ENCODE data around the gene SRCIN1.

SRCIN1 gene

DNA sequence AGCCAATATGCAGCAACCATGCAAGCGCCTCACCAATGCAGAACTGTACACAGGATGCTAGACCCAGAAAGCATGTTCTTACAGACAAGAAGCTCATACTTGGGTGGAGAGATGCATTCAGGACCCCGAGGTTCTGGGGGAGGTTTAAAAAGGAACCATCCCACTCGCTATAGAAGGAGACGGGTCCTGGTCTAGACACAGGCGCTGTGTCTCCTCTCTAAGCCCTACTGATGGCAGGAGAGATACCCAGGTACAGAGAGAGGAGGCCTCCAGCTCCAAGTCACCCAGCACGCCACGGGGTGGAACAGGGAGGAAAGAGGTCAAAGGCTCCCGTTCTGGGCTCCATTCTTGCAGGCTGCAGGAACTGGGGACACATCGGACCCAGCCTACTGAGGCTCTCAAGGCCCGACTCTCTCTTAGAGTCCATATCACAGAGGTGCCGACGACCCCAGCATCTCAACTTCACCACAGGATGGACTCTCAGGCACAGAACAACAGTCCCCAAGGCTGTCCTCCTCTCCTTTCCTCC, 28.0 kb downstream of the SRCIN1 start:
- no peak for DNase-seq

DNA sequence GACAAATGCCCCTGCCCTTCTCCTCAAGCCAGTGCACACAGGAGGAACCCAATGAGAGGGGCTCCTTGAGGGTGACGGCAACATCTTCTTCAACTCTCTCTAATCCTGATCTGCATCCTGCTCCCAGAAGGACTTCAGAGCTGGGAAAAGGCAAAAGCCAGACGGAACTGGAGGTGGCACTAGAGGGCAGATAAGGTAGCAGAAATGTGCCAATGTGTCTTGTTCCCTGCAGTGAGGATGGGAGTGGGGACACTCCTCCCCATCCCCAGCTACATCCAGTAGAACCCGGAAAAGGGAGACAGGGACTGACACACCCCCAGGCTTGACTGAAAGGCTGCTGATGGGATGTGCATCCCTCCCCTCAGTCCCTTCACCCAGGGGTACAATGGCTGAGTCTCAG, 28.5 kb downstream of the SRCIN1 start:
- no peak for DNase-seq

DNA sequence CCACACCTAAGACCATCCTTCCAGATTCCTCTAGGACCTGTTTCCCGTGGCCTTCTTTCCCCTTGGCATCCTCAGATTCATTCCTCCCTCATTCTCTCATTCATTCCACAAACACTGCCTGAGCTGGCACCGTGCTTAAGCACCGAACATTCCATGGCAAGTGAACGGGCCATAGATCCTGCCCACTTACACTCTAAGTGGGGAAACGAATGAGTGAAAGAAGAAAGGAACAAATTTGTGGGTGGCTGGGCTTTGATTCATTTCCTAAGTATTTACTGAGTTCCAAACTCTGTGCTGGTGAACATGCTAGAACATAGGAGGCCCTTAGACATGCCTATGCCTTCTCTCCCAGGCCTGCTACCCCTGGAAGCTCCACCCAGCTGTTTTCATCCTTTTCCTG, 30.0 kb downstream of the SRCIN1 start:
- no peak for DNase-seq

DNA sequence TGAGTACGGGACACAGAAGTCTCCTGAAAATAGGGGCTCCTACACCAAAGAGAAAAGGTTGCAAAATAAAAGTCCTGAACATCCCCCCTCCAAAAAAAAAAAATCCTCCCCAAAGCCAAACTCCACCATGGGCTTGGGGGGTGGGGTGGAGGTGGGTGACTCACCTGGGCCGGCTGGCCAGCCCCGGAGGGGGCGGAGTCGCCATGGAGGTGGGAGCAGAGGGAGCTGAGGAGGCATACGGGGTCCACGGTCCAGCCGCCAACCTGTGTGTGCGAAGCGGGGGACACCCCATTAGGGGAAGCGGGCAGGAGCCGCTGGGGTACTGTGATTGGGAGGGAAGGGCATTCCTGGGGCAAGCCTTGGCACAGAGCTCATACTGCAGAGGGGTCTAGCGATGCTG, 31.0 kb downstream of the SRCIN1 start:
- DNase-seq: no peak

DNA sequence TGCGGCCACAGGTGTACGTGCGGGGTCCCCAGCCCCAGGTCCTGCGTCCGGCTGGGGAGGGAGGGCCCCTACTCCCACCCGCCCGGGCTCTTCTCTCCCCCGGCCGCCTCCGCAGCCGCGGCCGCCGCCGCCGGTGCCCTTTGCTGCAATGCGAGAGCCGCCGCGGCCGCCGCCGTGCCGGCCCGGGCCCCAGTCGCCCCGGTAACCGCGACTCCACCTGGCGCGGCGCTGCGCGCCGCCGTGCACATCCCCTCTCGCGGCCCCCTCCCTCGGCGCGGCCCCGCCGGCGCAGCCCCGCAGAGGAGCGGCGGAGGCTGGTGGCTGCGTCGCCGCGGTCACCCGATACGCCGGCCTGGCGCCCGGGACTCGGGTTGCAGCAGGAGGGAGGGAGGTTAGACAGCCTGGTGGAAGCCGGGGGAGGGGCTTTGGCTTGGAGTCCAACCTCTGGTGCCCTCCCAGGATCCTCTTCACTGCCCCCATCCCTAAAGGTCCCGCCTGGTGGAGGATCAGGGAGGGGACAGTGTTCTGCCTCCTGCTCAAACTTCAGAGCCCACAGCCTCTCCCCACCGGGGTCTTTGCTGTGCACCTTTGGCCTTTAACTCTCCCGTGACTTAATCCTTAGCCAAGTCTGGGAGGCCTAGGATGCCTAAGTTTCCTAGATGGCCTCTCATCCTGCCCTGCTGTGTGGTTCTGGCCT, 32.9 kb downstream of the SRCIN1 start:
- DNase-seq: no peak

DNA sequence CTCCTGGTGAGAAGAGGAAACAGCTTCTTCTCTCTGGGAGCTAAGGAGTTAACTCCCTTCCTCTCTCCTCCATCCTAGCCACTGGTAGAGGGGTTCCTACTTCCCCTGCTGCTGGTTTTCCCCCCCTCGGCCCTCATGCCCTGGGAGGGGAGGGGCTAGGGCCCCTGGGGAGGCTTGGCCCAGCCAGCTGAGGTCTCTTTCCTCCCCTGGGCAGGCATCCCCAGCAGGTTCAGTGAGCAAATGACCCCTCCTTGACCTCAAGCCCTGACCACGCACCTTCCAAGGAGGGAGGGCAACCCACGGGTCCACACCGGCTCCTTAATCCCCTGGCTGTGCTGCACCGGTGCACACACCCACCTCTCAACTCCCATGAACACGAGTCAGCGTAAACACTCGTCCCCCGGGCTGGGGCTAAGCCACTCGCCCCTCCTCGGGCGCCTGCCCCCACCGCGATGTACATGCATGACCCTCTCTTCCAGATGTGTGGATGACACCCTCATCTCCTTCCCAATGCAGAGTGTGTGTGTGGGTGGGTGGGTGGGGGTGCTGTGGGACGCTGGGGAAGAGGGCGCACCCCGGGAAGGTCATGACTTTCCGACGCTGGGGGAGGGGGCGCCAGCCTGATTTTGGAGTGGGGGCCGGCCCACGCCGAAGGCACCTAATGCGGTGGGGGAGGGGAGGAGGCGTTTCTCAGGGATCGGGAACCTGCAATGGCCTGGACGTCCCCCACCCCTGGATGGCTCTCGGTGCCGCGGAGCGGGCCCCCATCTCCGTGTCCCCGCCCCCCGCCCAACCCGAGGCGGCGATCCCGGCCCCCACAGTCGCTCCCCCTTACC, 33.7 kb downstream of the SRCIN1 start:
- no peak for DNase-seq

DNA sequence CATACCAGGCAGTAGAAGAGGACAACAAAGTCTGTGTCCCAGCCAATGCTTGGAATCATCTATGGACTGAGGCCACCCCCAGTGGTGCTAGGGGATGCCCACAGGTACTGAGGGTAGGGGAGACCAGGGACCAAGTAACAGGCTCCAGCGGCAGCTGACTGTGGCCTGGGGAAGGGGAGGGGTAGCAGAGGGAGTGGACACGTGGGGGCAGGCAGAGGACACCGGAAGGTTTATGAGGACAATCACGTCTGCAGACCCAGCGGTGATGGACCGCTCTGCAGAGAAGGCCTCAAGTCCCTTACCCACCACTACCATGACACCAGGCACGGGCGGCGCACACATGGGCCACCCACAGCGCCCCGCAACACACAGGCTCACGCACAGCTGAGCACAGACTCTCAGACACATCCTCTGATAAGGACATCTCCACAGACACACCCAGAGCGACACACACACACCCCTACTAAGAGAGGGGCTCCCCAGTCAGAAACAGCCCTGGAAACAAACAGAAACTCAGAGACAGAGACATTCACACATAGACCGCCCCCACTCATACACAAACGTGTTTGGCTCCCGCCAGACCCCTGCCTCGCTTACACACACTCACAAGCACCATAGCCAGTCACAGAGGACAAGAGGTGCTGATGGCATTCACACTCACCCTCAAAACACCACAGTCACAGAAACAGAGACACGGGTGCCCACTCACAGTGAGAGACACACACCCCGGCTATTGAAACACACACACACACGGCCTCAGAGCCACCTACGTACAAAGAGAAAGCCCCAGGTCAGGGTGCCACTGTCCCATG, 35.8 kb downstream of the SRCIN1 start:
- DNase-seq: no peak

DNA sequence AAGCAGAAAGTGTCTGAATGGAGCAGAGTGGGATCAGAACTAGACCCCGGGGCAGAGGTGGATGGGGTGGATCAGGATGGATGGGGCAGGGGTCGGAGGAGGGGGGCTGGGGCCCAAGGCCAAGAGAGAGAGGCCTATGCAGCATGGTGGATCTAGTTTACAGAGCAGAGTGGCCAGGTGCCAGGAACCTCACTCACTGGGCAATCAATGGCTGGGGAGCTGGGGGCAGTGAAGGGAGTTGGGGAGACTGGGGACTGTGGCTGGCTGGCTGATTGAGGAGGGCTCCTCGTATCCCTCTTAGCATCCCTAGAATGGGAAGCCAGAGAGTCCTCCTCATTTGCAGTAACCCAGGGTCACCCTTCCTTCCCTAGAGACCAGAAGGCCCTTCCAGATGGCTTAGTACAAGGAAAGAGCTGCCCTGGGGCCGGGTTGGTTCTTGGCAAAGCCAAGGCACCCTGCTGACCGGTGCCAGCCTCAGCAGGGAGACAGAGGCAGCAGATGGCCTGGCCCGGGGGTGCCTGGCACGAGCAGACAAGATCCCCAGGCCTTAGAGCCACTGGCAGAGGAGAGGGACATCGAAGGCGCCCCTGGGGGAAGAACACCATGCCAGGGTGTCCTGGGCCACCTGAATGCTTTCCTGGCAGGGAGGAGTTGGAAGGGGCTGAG, 36.8 kb downstream of the SRCIN1 start:
- no peak for DNase-seq

DNA sequence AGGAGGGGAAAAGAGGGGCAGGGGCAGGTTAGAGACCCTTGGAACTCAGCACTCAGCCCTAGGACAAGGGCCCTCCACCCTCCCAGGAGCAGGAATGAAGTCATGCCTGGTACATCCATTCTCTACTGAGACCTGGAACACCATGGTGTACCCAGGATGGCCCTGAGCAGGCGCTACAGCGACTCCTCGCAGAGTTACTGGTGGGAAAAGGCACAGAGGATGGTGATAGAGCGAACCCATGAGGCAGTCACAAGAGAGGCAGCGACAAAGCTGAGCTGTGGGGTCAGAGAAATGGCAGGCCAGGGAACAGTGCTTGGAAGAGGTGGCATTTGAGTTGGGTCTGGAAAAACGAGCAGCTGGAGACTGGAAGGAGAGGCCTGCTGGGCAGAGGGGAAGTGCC, 37.5 kb downstream of the SRCIN1 start:
- DNase-seq: no peak

DNA sequence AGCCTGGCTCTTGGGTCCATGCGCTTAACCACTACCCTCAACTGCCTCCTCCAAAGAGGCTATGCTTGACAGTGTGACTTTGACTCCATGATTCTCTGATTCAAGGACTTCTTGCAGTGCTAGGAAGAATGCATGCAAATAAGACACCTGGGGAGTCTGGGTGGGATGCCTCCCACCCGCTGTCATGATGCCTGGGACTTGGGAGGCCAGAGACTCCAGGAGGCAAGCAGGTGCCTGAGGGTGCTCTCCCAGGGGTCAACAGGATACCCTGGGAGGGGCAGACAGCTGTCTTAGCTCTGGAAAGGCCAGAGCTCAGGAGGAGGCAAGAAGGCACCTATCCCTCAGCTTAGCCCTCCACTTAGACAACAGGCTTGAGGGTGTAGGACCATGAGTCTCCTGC, 38.4 kb downstream of the SRCIN1 start:
- no peak for DNase-seq

DNA sequence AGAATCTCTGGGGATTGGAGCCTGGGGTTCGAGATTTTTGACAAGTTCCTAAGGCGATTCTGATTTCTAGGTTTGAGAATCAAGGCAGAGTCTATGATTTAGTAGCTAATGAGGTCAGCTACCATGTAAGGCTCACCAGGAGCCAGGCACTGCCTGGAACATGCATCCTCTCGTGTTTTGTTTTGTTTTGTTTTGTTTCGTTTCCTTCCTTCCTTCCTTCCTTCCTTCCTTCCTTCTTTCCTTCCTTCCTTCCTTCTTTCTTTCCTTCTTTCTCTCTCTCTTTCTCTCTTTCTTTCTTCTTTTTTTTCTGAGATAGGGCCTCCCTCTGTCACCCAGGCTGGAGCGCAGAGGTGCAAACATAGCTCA, 39.1 kb downstream of the SRCIN1 start:
- no peak for DNase-seq

DNA sequence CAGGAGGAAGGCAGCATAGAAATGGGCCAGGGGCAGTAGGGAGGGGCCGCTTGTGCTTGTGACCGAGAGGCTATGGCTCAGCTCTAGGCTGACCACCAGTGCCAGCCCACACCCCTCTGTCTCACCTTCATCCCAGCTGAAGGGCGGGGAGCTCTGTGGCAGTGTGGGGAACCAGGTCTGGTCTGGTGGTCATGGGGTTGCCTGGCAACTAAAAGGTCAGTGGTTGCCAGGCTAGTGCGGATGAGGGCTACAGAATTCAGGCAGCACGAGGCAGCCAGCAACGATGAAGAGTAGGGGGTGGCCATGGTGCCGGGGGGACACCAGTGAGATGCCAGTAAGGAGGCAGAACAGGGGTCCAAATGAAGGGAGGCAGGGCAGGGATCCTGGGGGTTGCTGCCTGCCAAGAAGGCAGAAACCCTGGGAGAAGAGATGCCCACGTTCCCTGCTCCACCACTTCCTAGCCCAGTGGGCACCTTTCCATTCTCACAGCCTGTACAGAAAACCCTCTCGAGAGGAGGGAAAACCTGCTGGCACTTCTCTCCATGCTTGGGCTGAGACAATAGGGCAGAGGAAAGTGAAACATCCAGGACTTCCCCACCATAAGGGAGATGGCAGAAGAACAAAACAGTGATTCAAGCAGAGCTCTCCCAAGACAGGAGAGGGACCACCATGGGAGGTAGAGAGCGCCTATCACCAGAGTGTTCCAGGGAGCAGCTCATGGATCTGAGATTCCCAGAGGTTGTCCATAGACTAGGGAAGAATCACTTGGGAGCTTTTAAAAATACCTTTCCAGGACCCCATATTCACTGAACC, 39.7 kb downstream of the SRCIN1 start:
- DNase-seq: no peak

DNA sequence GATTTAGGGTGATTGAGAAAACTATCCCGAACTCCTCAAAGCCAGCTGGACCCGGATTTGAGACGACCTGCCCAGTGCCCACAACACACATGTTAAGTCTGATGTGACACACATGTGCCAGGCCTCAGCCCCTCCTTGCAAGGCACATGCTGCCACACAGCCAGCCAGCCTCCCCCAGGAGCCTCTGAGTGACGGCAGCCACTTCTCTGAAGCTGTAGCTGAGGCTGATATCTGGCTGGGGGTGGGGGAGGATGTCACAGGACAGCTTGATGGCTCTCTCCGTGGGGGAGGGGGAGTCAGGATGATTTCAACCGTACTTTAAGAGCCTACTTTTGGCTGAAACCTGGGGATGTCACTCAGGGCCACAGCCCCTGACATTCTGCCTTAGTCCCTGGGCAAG, 40.9 kb downstream of the SRCIN1 start:
- no peak for DNase-seq

DNA sequence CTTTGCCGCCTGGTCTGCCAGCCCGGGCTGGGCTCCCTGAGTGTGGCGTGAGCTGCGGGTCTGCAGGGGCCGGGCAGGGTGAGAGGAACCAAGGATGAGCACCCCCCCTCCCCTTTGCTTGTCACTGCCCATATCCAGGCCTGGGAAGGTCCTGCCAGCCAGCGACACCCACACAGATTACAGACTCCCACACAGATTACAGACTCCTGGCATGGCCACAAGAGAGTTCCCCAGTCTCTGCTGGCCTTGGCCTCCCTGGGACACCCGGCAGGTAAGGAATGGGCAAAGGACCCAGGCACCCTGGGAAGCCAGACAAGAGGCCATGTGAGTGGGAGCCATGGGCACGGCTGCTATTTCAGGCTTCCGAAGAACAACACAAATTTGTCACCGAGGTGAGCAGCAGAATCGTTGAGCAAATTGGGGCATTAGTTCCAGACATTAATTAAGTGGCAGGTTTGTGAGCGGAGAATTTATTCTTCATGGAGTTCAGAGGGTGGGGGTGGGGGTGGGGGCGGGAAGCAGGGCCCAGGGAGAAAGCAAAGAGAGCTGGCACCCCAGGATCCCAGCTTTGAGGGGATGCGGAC, 41.4 kb downstream of the SRCIN1 start:
- no peak for DNase-seq

DNA sequence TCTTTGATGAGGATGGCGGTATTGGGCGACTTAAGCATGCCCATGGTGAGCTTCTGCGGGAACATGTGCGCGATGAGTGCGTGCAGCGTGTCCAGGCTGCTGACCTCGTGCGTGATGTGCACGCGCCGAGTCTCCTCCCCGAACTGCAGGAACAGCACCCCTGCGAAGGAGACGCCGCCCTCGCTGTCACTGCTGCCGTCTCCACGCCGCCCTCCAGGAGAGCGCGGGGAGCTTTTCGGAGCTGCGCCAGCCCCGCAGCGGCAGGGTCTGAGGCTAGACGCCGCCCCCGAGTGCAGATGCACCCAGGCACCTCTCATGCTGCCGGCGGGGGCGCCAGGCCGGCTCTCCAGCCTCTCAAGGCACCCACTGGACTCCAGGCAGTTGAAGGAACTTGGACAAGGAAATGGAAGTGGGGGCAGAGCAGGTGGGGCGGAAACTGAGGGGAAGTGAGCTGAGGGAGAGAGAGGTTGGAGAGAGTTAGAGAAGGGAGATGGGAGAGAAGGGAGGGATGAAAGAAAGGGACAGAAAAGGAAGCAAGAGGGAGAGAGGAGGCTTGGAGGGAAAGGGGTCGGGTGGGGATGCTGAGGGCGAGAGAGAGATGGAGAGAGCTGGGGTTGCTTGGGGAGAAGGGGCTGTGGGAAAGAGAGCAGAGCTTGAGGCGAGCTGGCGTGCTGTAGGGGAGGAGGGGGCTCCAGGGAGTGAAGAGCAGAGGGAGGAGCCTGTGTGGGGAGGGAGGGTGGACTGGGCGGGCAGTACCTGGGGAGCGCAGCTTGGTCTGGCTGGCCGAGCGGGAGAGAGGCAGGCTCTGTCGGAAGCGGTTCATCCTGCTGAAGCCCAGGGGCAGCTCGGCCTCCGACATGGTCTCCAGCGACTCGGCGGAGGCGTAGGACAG, 42.1 kb downstream of the SRCIN1 start:
- DNase-seq: no peak

DNA sequence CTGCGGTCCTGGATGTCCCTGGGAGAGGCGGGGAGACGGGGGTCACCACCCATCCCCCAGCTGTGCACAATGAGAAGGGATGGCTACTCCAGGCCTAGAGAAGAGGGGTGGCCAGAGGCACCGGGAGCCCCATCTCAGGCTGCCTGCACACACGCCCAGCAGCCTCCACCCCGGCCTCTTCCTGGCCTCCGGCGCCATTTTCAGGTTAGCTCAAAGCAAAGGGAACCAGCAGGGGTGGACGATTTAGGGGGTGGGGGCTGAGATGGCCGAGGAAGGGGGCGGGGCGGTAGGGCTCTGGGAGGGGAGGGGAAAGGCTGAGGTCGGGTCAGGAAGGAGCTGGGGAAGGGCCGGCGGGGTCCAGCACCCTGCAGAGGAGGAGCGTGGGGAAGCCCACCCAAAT, 42.8 kb downstream of the SRCIN1 start:
- DNase-seq: no peak

DNA sequence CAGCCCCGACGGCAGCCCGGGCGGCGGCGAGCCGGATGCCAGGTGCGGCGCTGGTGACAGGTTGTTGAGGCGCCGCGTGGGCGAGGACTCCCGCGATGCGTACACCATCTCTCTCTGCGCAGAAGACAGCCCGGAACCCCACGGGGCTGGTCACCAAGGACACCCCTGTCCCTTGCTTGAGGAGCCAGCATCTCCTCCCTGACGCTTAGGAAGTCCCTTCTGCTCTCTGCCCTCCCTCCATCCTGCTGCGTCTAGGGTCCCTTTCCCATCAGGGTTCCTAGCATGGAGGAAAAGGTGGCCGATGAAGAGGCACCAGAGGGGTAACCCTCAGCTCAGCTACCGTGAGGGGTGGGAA, 43.6 kb downstream of the SRCIN1 start:
- no peak for DNase-seq

DNA sequence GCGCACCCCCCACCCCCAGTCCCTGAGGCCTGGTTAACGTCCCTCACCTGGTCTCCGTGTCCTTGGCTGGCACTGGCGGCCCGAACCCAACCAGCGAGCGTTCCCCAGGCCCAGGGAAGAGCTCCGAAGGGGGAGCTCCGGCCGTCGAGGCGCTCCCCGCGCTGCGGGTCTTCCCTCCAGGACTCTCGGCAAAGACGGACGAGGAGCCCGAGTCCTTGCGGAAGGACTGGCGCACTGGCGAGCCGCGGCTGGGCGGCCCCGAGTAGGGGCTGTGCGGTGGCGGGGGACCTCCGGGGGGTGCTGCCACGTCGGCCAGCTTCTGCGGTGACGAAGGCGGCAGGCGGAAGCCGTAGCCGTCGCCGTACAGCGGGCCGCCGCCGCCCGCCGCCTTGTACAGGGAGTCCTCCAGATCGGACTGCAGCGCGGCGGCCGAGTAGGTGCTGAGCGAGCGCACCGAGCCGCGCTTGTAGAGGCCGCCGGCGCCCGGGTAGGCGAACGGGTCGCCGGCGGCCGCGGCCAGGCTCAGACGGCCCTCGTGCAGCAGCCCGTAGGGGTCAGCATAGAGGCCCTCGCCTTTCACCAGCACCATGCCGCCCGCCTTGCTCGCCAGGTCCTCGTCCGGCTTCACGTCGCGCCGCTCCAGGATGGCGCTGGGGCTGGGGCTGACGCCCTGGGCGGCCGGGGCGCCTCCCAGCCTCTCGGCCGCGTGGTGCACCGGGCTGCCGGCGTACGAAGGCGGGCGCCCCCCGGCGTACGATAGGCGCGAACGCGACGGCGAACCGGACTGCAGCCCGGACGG, 44.1 kb downstream of the SRCIN1 start:
- DNase-seq: no peak

DNA sequence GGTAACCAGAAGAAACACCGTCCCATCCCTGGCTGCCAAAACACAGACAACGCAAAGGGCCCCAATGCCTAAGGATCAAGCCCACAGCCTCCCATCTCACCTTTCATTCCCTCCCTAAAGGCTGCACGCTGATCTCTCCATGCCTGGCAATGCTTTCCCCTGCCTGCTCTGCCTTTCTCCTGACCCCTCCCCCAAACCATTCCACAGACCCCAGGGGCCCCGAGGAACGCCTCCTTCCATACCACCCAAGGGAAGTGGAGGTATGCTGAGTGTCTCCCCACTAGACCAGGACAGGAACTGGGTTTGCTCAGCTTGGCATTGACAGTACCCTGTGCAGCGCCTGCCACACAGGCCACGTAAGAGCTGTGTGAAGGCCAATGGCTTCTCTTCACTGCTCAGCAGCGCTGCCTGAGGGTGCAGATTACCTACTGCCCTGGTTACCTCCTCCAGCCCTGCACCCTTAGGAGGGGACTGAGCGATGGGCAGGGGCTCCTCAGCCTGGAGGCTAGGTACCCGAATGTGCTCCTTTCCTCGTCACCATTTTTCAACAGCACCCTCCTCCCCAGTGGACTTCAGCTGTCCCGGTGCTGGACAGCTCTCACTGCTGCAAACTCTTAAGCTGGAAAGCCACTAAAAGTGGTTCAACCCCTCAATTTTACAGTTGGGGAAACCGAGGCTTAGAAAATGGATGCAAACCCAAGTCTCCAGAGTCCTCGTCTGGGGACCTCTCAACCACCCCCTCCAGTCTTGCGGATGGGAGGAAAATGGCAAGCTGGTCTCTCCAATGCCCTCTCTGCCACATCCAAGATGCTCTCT, 45.0 kb downstream of the SRCIN1 start:
- no peak for DNase-seq
